IMR-90 (cell line): ENCODE measurements around the gene CD101. TPM values are rescaled to one million over a fixed set of nuclear protein-coding genes. Genes with fewer than 3 reads are reported as not detected.

Experiments used
- ATAC-seq: fragments of 200-7000 bp; cut with Tn5 transposase; 2 replicates; pipeline ENCODE4 v1.9.1; 2020; ENCODE audit warnings: low read depth, mild to moderate bottlenecking, moderate library complexity
- BruUV-seq: library from RNA; stranded (reverse); fragments of 400-500 nt; replicated peaks from 2 replicates; lab custom pipeline; 2021; lab: Mats Ljungman, UMichigan
- CTCF ChIA-PET: fragments of 300-600 bp; formaldehyde crosslinking; extraction: SDS; loops from one replicate; lab custom pipeline; 2021; ENCODE audit warnings: antibody characterized with exemption; lab: Yijun Ruan, JAX
- POLR2A ChIA-PET: fragments of 300-600 bp; sonication (Branson Sonifier 250); formaldehyde crosslinking; loops from one replicate; lab custom pipeline; 2022; ENCODE audit warnings: antibody characterized with exemption; ENCODE audit not compliant: unreplicated experiment; lab: Charles Lee
- DNase-seq: peaks from one replicate; pipeline ENCODE4 v3.0.0; 2013
- H2AFZ ChIP-seq: replicated peaks from 2 replicates; pipeline ENCODE3; 2013; ENCODE audit warnings: low read length, mild to moderate bottlenecking; ENCODE audit not compliant: poor library complexity
- H2AK5ac ChIP-seq: 2 replicates; pipeline ENCODE4 v1.6.1; 2013; ENCODE audit warnings: low read depth, low read length, inconsistent platforms
- H2AK9ac ChIP-seq: replicated peaks from 2 replicates; pipeline ENCODE3; 2013; ENCODE audit warnings: mild to moderate bottlenecking, low read depth, low read length, moderate library complexity; ENCODE audit not compliant: poor library complexity
- H2BK120ac ChIP-seq: 2 replicates; pipeline ENCODE4 v1.6.1; 2013; ENCODE audit warnings: low read depth, low read length, inconsistent platforms
- H2BK15ac ChIP-seq: 3 replicates; pipeline ENCODE4 v1.6.1; 2013; ENCODE audit warnings: low read depth, low read length, inconsistent platforms
- H2BK20ac ChIP-seq: 2 replicates; pipeline ENCODE4 v1.6.1; 2013; ENCODE audit warnings: low read depth, mild to moderate bottlenecking, inconsistent platforms, low read length, moderate library complexity
- H2BK5ac ChIP-seq: 2 replicates; pipeline ENCODE4 v1.6.1; 2013; ENCODE audit warnings: mild to moderate bottlenecking, low read depth, low read length, inconsistent platforms; ENCODE audit not compliant: poor library complexity, severe bottlenecking
- H3K14ac ChIP-seq: replicated peaks from 2 replicates; pipeline ENCODE4 v1.6.1; 2013; ENCODE audit warnings: low read depth, low read length, inconsistent platforms
- H3K18ac ChIP-seq: 2 replicates; pipeline ENCODE4 v1.6.1; 2013; ENCODE audit warnings: low read depth, low read length, control low read depth
- H3K23ac ChIP-seq: 2 replicates; pipeline ENCODE4 v1.6.1; 2013; ENCODE audit warnings: low read depth, low read length, inconsistent platforms
- H3K27ac ChIP-seq: 2 replicates; pipeline ENCODE4 v1.5.1; 2013; ENCODE audit warnings: mild to moderate bottlenecking, control low read depth, low read length; ENCODE audit not compliant: insufficient read depth
- H3K27me3 ChIP-seq: 2 replicates; pipeline ENCODE4 v1.6.1; 2013; ENCODE audit warnings: low read length; ENCODE audit not compliant: control insufficient read depth, insufficient read depth
- H3K36me3 ChIP-seq: 2 replicates; pipeline ENCODE4 v1.6.1; 2013; ENCODE audit warnings: low read length, mixed read lengths; ENCODE audit not compliant: control insufficient read depth, insufficient read depth
- H3K4ac ChIP-seq: 2 replicates; pipeline ENCODE4 v1.6.1; 2013; ENCODE audit warnings: low read depth, low read length, inconsistent platforms
- H3K4me1 ChIP-seq: 2 replicates; pipeline ENCODE4 v1.6.1; 2013; ENCODE audit warnings: low read length, mixed read lengths; ENCODE audit not compliant: control insufficient read depth, insufficient read depth
- H3K4me2 ChIP-seq: 2 replicates; pipeline ENCODE4 v1.6.1; 2013; ENCODE audit warnings: low read depth, mild to moderate bottlenecking, control low read depth, low read length, moderate library complexity
- H3K4me3 ChIP-seq: 2 replicates; pipeline ENCODE4 v1.5.1; 2013; ENCODE audit warnings: low read depth, mild to moderate bottlenecking, control low read depth, low read length, moderate library complexity; ENCODE audit not compliant: insufficient read depth
- H3K56ac ChIP-seq: 2 replicates; pipeline ENCODE4 v1.6.1; 2013; ENCODE audit warnings: low read length, inconsistent platforms; ENCODE audit not compliant: insufficient read depth; ENCODE audit errors: extremely low read depth
- H3K79me1 ChIP-seq, 2 experiments: 2 replicates each; pipeline ENCODE4 v1.6.1; 2013; ENCODE audit warnings: low read length in 2 of 2, inconsistent platforms in 1 of 2, low read depth in 1 of 2
- H3K9ac ChIP-seq: 2 replicates; pipeline ENCODE4 v1.6.1; 2013; ENCODE audit warnings: low read depth, low read length, control low read depth
- H3K9me1 ChIP-seq: 2 replicates; pipeline ENCODE4 v1.6.1; 2013; ENCODE audit warnings: low read length, inconsistent platforms; ENCODE audit not compliant: insufficient read depth
- H3K9me3 ChIP-seq: 2 replicates; pipeline ENCODE4 v1.6.1; 2013; ENCODE audit warnings: low read length; ENCODE audit not compliant: control insufficient read depth, insufficient read depth
- H4K20me1 ChIP-seq: 2 replicates; pipeline ENCODE4 v1.6.1; 2013; ENCODE audit warnings: low read length, inconsistent platforms; ENCODE audit not compliant: insufficient read depth
- H4K5ac ChIP-seq: 2 replicates; pipeline ENCODE4 v1.6.1; 2013; ENCODE audit warnings: mild to moderate bottlenecking, low read depth, low read length, control low read depth
- H4K8ac ChIP-seq, 2 experiments: 2 replicates each; pipeline ENCODE4 v1.6.1; 2013; ENCODE audit warnings: low read depth in 2 of 2, low read length in 2 of 2, control low read depth in 1 of 2, inconsistent platforms in 1 of 2
- H4K91ac ChIP-seq: 2 replicates; pipeline ENCODE4 v1.6.1; 2013; ENCODE audit warnings: low read depth, low read length, inconsistent platforms; ENCODE audit not compliant: insufficient read depth
- MAFK ChIP-seq: IDR thresholded peaks from 2 replicates; pipeline ENCODE4 v1.6.1; 2012; ENCODE audit warnings: low read depth, low read length, improper control_type of control experiment
- POLR2A ChIP-seq: IDR thresholded peaks from 2 replicates; pipeline ENCODE4 v1.6.1; 2012; ENCODE audit warnings: mild to moderate bottlenecking, low read depth, low read length
- WGBS, 2 experiments: methylation state at CpG; one replicate each; pipeline versions ENCODE4 v1.1.5 to v1.1.7; 2013; ENCODE audit warnings: missing lambda C conversion rate in 2 of 2; ENCODE audit not compliant: insufficient read length in 1 of 2; ENCODE audit errors: extremely low coverage in 2 of 2; 5-methylcytosine and 5-hydroxymethylcytosine counted together
- dilution Hi-C: fragments of 300-500 bp; cut with HindIII; formaldehyde crosslinking; loops from one replicate; pipeline ENCODE4 v1.14.3; 2018; ENCODE audit warnings: low sequenced_read_pairs; ENCODE audit not compliant: unreplicated experiment
- in situ Hi-C: fragments of 300-500 bp; cut with MboI; formaldehyde crosslinking; loops from 3 replicates; pipeline ENCODE4 v1.14.3; 2019; ENCODE audit warnings: low sequenced_read_pairs, inconsistent platforms, mixed read lengths
- intact Hi-C: fragments of 100-400 bp; cut with micrococcal nuclease; formaldehyde crosslinking; loops from 2 replicates; pipeline ENCODE4 v1.10.0; 2022
- polyA plus RNA-seq, 3 experiments: library from polyadenylated mRNA; depleted of rRNA; stranded (reverse); fragments of >200 nt; gene quantifications; 2 replicates each; pipeline ENCODE4 v1.2.3, GENCODE V29; 2012; ENCODE audit warnings: low replicate concordance in 1 of 3
- total RNA-seq: library from RNA; depleted of rRNA; stranded (reverse); fragments of >200 nt; gene quantifications from 2 replicates; pipeline ENCODE4 v1.2.3, GENCODE V29; 2012

Gene CD101
- total and polyA plus RNA-seq, 2 of the 4 experiments (the other 2 are of a cell fraction), result not detected

DNA sequence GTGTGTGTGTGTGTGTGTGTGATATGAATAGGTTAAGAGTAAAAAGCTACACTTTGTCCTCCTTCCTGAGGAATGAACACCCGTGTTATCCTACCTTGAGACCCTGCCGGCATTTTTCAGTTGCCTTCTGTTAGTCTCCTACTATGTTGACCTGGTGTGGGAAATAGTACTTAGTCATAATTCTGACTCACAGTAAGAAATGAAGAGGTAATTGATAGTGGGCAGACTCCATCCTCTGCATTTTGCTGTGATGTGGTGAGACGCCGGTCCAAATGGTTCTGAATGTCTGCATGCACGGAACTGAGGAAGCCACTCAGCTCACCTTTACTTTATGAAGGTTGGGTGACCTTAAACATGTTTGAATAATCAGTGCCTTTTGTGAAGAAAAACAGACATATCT, 12.6 kb downstream of the CD101 start:
- Histone ChIP-seq H3K79me1 (no peaks in the 10 kb centered on the region), H3K9me3 (no peaks in the 10 kb centered on the region), H4K8ac (no peak overlapping the region), H4K20me1 (no peaks in the 10 kb centered on the region), H3K56ac (no peak overlapping the region), H2AK9ac (no peak overlapping the region), H3K23ac (no peak overlapping the region), H4K5ac (no peak overlapping the region), H3K9me1 (no peaks in the 10 kb centered on the region), H2BK5ac (no peak overlapping the region), H2AK5ac (no peak overlapping the region), H3K4me2 (no peak overlapping the region), H3K27me3 (no peaks in the 10 kb centered on the region), H3K14ac (no peak overlapping the region), H4K91ac (no peak overlapping the region), H2BK15ac (no peak overlapping the region), H2AFZ (no peak overlapping the region), H3K4me3 (no peak overlapping the region), H3K18ac (no peak overlapping the region), H2BK120ac (no peak overlapping the region), H3K4me1 (no peaks in the 10 kb centered on the region), H2BK20ac (no peak overlapping the region), H3K27ac (no peak overlapping the region), H3K36me3 (no peaks in the 10 kb centered on the region), H3K4ac (no peak overlapping the region), H3K9ac (no peak overlapping the region)
- POLR2A ChIA-PET, result no interaction called here
- dilution Hi-C loops, result no loop called here
- no peak for DNase-seq
- TF ChIP-seq MAFK (no peak), POLR2A (no peak)
- WGBS, 2 experiments, result no CpG with 5 or more reads among the region's 5 CpGs
- no TSS peak for BruUV-seq
- intact Hi-C loops, result no loop called here
- no peak for ATAC-seq
- CTCF ChIA-PET, result no interaction called here
- in situ Hi-C loops, result no loop called here
